MCF 10A (cell line): ENCODE data around the gene ZDHHC6. TPM values are rescaled to one million over a fixed set of nuclear protein-coding genes. Genes with fewer than 3 reads are reported as not detected.
A peak's percentile ranks its signal among the peaks of the same experiment; 100 is the strongest.

Experiments
- BruUV-seq: library from RNA; stranded (reverse); fragments of 400-500 nt; replicated peaks from 2 replicates; lab custom pipeline; 2021; lab: Mats Ljungman, UMichigan
- CTCF ChIA-PET: fragments of 300-600 bp; sonication (Branson Sonifier 250); formaldehyde crosslinking; extraction: SDS; loops from one replicate; lab custom pipeline; 2021; ENCODE audit warnings: antibody characterized with exemption, inconsistent platforms; lab: Yijun Ruan, JAX
- POLR2A ChIA-PET: fragments of 300-600, 350-650 bp; sonication (Branson Sonifier 250); formaldehyde crosslinking; extraction: SDS; loops from one replicate; lab custom pipeline; 2020; ENCODE audit warnings: antibody characterized with exemption, inconsistent platforms; lab: Yijun Ruan, JAX
- DNase-seq: peaks from one replicate; pipeline ENCODE4 v3.0.0-alpha.2; 2018; ENCODE audit not compliant: unreplicated experiment
- H3K27ac Mint-ChIP-seq: one replicate; pipeline ENCODE4 v1.8.0; 2022; ENCODE audit warnings: mild to moderate bottlenecking, low read depth, mixed read lengths; ENCODE audit not compliant: unreplicated experiment
- H3K27me3 Mint-ChIP-seq: one replicate; pipeline ENCODE4 v1.8.0; 2022; ENCODE audit warnings: mixed read lengths; ENCODE audit not compliant: insufficient read depth, unreplicated experiment
- H3K36me3 Mint-ChIP-seq: one replicate; pipeline ENCODE4 v1.8.0; 2022; ENCODE audit warnings: mild to moderate bottlenecking, moderate library complexity, mixed read lengths; ENCODE audit not compliant: insufficient read depth, unreplicated experiment
- H3K4me1 Mint-ChIP-seq: one replicate; pipeline ENCODE4 v1.8.0; 2022; ENCODE audit warnings: mixed read lengths; ENCODE audit not compliant: insufficient read depth, unreplicated experiment
- H3K4me3 Mint-ChIP-seq: one replicate; pipeline ENCODE4 v1.8.0; 2022; ENCODE audit warnings: mild to moderate bottlenecking, moderate library complexity, mixed read lengths; ENCODE audit not compliant: unreplicated experiment
- H3K9me3 Mint-ChIP-seq: one replicate; pipeline ENCODE4 v1.8.0; 2022; ENCODE audit warnings: mixed read lengths; ENCODE audit not compliant: unreplicated experiment
- intact Hi-C: fragments of 100-400 bp; cut with micrococcal nuclease; formaldehyde crosslinking; loops from 2 replicates; pipeline ENCODE4 v1.14.1; 2022
- total RNA-seq: library from RNA; stranded (reverse); gene quantifications from 2 replicates; pipeline ENCODE4 v1.2.3, GENCODE V29; 2022
- TF ChIP-seq, protein P1 (sequence below): fragments of 200-600 bp; IDR thresholded peaks from one replicate; pipeline ENCODE4 v1.8.0; 2022; ENCODE audit warnings: antibody characterized with exemption, mild to moderate bottlenecking; ENCODE audit not compliant: unreplicated experiment

ZDHHC6 gene
- total RNA-seq, 1 experiment from 2014 or later, result 25.9 TPM

DNA sequence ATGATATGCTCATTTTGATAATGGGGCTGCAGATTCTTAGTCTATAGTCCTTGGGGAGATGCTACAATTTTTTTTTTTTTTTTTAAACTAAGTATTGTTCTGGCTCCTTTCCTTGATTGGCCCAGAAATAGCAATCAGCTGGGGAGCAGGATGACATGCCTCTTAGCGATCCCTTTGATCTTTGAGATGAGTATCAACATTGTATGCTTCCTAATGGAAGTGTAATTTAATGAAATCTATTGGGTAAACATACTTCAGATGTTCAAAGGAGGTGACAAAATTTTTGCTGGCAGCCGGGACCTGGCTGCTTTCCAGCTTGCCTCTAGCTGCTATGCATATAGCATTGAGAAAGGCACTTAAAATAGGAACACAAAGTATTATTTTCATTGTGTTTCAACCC lies 43.8 kb upstream of the ZDHHC6 start:
- TF ChIP-seq, protein P1, sequence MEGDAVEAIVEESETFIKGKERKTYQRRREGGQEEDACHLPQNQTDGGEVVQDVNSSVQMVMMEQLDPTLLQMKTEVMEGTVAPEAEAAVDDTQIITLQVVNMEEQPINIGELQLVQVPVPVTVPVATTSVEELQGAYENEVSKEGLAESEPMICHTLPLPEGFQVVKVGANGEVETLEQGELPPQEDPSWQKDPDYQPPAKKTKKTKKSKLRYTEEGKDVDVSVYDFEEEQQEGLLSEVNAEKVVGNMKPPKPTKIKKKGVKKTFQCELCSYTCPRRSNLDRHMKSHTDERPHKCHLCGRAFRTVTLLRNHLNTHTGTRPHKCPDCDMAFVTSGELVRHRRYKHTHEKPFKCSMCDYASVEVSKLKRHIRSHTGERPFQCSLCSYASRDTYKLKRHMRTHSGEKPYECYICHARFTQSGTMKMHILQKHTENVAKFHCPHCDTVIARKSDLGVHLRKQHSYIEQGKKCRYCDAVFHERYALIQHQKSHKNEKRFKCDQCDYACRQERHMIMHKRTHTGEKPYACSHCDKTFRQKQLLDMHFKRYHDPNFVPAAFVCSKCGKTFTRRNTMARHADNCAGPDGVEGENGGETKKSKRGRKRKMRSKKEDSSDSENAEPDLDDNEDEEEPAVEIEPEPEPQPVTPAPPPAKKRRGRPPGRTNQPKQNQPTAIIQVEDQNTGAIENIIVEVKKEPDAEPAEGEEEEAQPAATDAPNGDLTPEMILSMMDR, result no peak
- Mint-ChIP-seq H3K9me3 (no peaks in the 10 kb centered on the region), H3K27ac (no peak overlapping the region), H3K36me3 (no peaks in the 10 kb centered on the region), H3K4me3 (no peak overlapping the region), H3K4me1 (peaks cover 6% of the 10 kb centered on the region), H3K27me3 (no peaks in the 10 kb centered on the region)
- ChIA-PET CTCF (interaction anchor here (2.1 kb wide), 1 partner anchor 17 kb away, joined by 4 read pairs; no protein-coding TSS in a partner anchor), POLR2A (interaction anchor here (0.6 to 0.7 kb wide), 2 partner anchors 9 to 1194 kb away, joined by 3 read pairs; no protein-coding TSS in a partner anchor)
- peak; percentile 32 for DNase-seq
- intact Hi-C loops, result no loop called here
- BruUV-seq, result no TSS peak

DNA sequence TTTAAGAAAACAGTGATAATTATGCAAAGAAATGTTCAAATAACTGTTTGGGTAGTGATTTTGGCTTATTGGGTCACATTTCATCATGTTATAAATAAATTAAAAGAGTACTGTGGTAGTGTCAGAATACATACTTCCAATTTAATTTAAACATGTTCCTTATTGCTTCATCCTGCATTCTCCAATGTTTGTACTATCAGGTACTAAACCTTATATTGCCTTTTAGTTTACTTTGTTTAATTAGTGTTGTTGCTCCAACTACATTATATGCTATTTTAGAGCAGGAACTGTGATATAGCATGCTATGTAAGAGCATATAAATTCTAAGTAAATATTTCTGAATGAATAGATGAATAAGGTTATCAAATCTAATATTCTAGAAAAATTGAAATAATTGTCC lies 41.2 kb upstream of the ZDHHC6 start:
- CTCF ChIA-PET, result interaction anchor here (0.7 to 2.2 kb wide), 2 partner anchors 21 to 897 kb away, joined by 9 to 10 read pairs; no protein-coding TSS in a partner anchor
- no TSS peak for BruUV-seq
- Mint-ChIP-seq H3K27ac (no peak overlapping the region), H3K9me3 (no peaks in the 10 kb centered on the region), H3K4me3 (no peak overlapping the region), H3K4me1 (peaks cover 6% of the 10 kb centered on the region), H3K36me3 (no peaks in the 10 kb centered on the region), H3K27me3 (no peaks in the 10 kb centered on the region)
- no peak for DNase-seq
- POLR2A ChIA-PET, result interaction anchor here (1.1 kb wide), 1 partner anchor 14 kb away, joined by 3 read pairs; no protein-coding TSS in a partner anchor
- intact Hi-C loops, result no loop called here
- TF ChIP-seq, protein P1, result no peak

DNA sequence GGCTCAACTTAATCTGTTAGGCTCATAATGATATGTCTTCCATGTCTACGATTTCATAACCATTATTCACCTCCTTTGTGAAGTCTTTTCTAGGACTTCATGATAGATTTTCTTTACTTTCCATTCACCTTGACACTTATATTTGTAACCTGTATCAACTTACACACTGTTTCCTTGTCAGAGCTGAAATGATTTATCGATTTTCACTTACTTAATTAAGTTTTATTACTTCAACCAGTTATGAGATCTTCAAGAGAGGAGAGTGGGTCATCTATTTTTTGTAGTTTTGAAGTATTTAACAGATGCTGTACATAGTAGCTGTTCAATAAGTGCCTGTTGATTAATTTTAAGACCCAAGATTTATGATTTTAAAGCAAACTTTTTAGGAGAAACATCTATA lies 37.7 kb upstream of the ZDHHC6 start:
- no peak overlapping the region for H3K27ac Mint-ChIP-seq
- no peaks in the 10 kb centered on the region for H3K27me3 Mint-ChIP-seq
- ChIA-PET POLR2A (no interaction called here), CTCF (interaction anchor here (0.9 to 2.1 kb wide), 4 partner anchors 9 to 970 kb away, joined by 3 to 4 read pairs (median 4); no protein-coding TSS in a partner anchor)
- no peak overlapping the region for H3K4me3 Mint-ChIP-seq
- TF ChIP-seq, protein P1, result no peak
- H3K9me3 Mint-ChIP-seq, result no peaks in the 10 kb centered on the region
- H3K36me3 Mint-ChIP-seq, result no peaks in the 10 kb centered on the region
- H3K4me1 Mint-ChIP-seq, result peaks cover 6% of the 10 kb centered on the region
- intact Hi-C loops, result no loop called here
- BruUV-seq, result no TSS peak
- no peak for DNase-seq

GRCh38 chr10:112481602-112482001 lies 34.9 kb upstream of the ZDHHC6 start:
- H3K4me1 Mint-ChIP-seq, result peaks cover 6% of the 10 kb centered on the region
- H3K27ac Mint-ChIP-seq, result no peak overlapping the region
- no peaks in the 10 kb centered on the region for H3K27me3 Mint-ChIP-seq
- H3K9me3 Mint-ChIP-seq, result no peaks in the 10 kb centered on the region
- peaks cover 7% of the 10 kb centered on the region for H3K36me3 Mint-ChIP-seq
- BruUV-seq, result no TSS peak
- intact Hi-C loops, result no loop called here
- POLR2A ChIA-PET, result no interaction called here
- TF ChIP-seq, protein P1, result no peak
- CTCF ChIA-PET, result interaction anchor here (0.6 to 1.6 kb wide), 3 partner anchors 9 to 594 kb away, joined by 3 to 5 read pairs (median 3); no protein-coding TSS in a partner anchor
- no peak overlapping the region for H3K4me3 Mint-ChIP-seq
- DNase-seq, result no peak
